HepG2 (cell line): ENCODE results near the gene ATP9A. TPM values are rescaled to one million over a fixed set of nuclear protein-coding genes. Genes with fewer than 3 reads are reported as not detected.

Experiments
- ARNTL ChIP-seq: sonication (generic); formaldehyde crosslinking; IDR thresholded peaks from 2 replicates; pipeline ENCODE4 v1.4.0; 2020; ENCODE audit warnings: mild to moderate bottlenecking, missing genetic modification reagents
- CCAR2 ChIP-seq: fragments of 200-400 bp; formaldehyde crosslinking; optimal IDR thresholded peaks from 2 replicates; pipeline ENCODE3; 2018; ENCODE audit warnings: low read depth, mild to moderate bottlenecking, low read length, moderate library complexity
- DBP ChIP-seq: sonication (generic); formaldehyde crosslinking; IDR thresholded peaks from 2 replicates; pipeline ENCODE4 v1.4.0; 2020; ENCODE audit warnings: missing genetic modification reagents; ENCODE audit errors: not compliant biosample characterization
- DDIT3 ChIP-seq: sonication (generic); formaldehyde crosslinking; IDR thresholded peaks from 2 replicates; pipeline ENCODE4 v1.4.0; 2020; ENCODE audit warnings: mild to moderate bottlenecking, missing genetic modification reagents
- EP300 ChIP-seq, 3 experiments: sonication (generic) in 1 of 3; formaldehyde crosslinking in 1 of 3; IDR thresholded peaks; 2 replicates each; pipeline versions ENCODE4 v1.5.1 to v1.6.1; 2011 to 2020; ENCODE audit warnings: low read depth in 2 of 3, low read length in 2 of 3, borderline replicate concordance in 1 of 3, improper control_type of control experiment in 1 of 3, mild to moderate bottlenecking in 1 of 3, missing genetic modification reagents in 1 of 3, moderate library complexity in 1 of 3
- GATAD2A ChIP-seq: IDR thresholded peaks from 2 replicates; pipeline ENCODE4 v1.6.1; 2016
- HNF4A ChIP-seq: sonication (generic); formaldehyde crosslinking; IDR thresholded peaks from 2 replicates; pipeline ENCODE4 v1.4.0; 2020; ENCODE audit warnings: missing genetic modification reagents
- NBN ChIP-seq: fragments of 450-650 bp; conservative IDR thresholded peaks from 2 replicates; pipeline ENCODE4 v1.6.1; 2017
- PITX1 ChIP-seq: sonication (generic); formaldehyde crosslinking; IDR thresholded peaks from 2 replicates; pipeline ENCODE4 v1.5.1; 2020; ENCODE audit warnings: mild to moderate bottlenecking, missing genetic modification reagents
- PREB ChIP-seq: sonication (generic); formaldehyde crosslinking; IDR thresholded peaks from 2 replicates; pipeline ENCODE4 v1.4.0; 2020; ENCODE audit warnings: missing genetic modification reagents
- TBL1XR1 ChIP-seq: fragments of 150-350 bp; IDR thresholded peaks from 2 replicates; pipeline ENCODE4 v1.6.1; 2014; ENCODE audit warnings: borderline replicate concordance, low read length; ENCODE audit not compliant: partially characterized antibody
- TFDP1 ChIP-seq: IDR thresholded peaks from 2 replicates; pipeline ENCODE4 v1.6.1; 2016; ENCODE audit warnings: missing compliant biosample characterization, missing genetic modification reagents, borderline replicate concordance
- ZBTB44 ChIP-seq: sonication (generic); formaldehyde crosslinking; IDR thresholded peaks from 2 replicates; pipeline ENCODE4 v1.4.0; 2020; ENCODE audit warnings: missing genetic modification reagents
- ZNF225 ChIP-seq: sonication (generic); formaldehyde crosslinking; IDR thresholded peaks from 2 replicates; pipeline ENCODE4 v1.4.0; 2020; ENCODE audit warnings: mild to moderate bottlenecking, missing genetic modification reagents
- ZNF275 ChIP-seq: sonication (generic); formaldehyde crosslinking; IDR thresholded peaks from 2 replicates; pipeline ENCODE4 v1.8.0; 2022; ENCODE audit warnings: missing genetic modification reagents, mild to moderate bottlenecking, inconsistent platforms, borderline replicate concordance
- ZNF446 ChIP-seq: sonication (generic); formaldehyde crosslinking; IDR thresholded peaks from 2 replicates; pipeline ENCODE4 v1.5.0; 2020; ENCODE audit warnings: mild to moderate bottlenecking, missing genetic modification reagents
- ZNF543 ChIP-seq: sonication (generic); formaldehyde crosslinking; IDR thresholded peaks from 2 replicates; pipeline ENCODE4 v1.4.0; 2020; ENCODE audit warnings: mild to moderate bottlenecking, missing genetic modification reagents
- ZNF724P ChIP-seq: sonication (generic); formaldehyde crosslinking; IDR thresholded peaks from 2 replicates; pipeline ENCODE4 v1.8.0; 2022; ENCODE audit warnings: missing genetic modification reagents, borderline replicate concordance
- ZNF772 ChIP-seq: sonication (generic); formaldehyde crosslinking; IDR thresholded peaks from 2 replicates; pipeline ENCODE4 v1.5.0; 2020; ENCODE audit warnings: mild to moderate bottlenecking, missing genetic modification reagents
- polyA plus RNA-seq, 8 experiments: library from polyadenylated mRNA; depleted of rRNA in 3 of 8; stranded (reverse) in 7 of 8; unstranded in 1 of 8; fragments of >200 nt; fragmentation: Illumina TruSeq in 4 of 8; extraction: Trizol in 4 of 8; gene quantifications; 2 replicates each; pipeline versions ENCODE4 v1.2.1 to v1.2.3, GENCODE V29; 2011 to 2016; ENCODE audit warnings: low read depth in 4 of 8, missing spikeins in 1 of 8, mixed read lengths in 1 of 8; ENCODE audit not compliant: insufficient read depth in 1 of 8
- total RNA-seq, 5 experiments: library from RNA; depleted of rRNA; stranded (reverse); fragments of >200 nt; fragmentation: Illumina TruSeq; extraction: Trizol; gene quantifications; 2 replicates each; pipeline ENCODE4 v1.2.3, GENCODE V29; 2016; ENCODE audit warnings: low read depth in 1 of 5
- TF ChIP-seq, protein P1 (sequence below): sonication (generic); formaldehyde crosslinking; IDR thresholded peaks from 2 replicates; pipeline ENCODE4 v1.5.1; 2020; ENCODE audit warnings: missing genetic modification reagents, mild to moderate bottlenecking, borderline replicate concordance

Gene ATP9A
- total and polyA plus RNA-seq, 2 of the 13 experiments (the other 11 are each of a cell fraction or from before 2014, with no cell fraction given) = 11.8 to 18.5 TPM

DNA sequence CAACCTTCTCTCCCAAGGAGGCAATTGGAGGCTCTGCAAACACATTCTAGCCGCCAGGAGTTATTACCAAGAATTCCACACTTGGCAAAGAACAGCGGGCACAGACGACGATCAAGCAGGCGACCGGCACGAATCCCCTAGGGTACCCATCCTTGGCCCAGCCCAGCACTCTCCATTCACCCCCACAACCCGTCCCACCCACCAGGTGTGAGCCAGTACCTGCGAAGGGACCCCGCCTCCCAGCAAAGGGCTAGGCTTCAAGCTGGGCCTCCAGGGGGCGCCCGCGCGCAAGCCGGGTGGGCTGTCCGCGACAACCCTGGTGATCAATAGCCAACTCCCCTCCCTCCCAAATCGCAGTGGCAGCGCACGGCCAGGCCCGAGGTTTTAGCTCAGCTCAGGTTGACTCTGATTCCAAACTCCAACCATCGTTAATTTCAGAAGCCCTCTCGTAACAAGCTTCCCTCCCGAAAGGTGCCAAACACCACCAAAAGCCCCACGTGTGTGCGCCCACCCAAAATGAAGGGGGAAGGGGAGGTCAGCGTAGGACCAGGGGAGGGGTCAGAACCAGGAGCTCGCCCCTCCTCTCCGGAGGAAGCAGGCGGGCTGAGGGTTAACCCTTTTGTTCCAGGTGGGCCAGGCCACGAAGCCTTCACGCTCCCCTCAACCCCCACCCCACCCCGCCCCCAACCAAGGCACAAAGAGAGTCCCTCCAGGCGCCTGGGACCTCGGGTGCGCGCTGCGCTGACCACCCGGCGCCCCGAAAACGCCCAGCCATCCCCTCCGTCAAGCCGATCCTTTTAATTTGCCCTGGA is 32.1 kb upstream of the ATP9A start (continued):
- peak; percentile 97 for TF ChIP-seq ZNF225 (CRISPR knock-in tag)
- peak; percentile 64; the same call in 1 of the 2 replicates for TF ChIP-seq TFDP1 (CRISPR knock-in tag)
- TF ChIP-seq ZNF724P (CRISPR knock-in tag) = no peak
- TF ChIP-seq HNF4A (CRISPR knock-in tag) = peak; percentile 16
- TF ChIP-seq ZBTB44 (CRISPR knock-in tag) = no peak
- TF ChIP-seq ZNF543 (CRISPR knock-in tag) = peak; percentile 12; the same call in 1 of the 2 replicates
- TF ChIP-seq ZNF275 (CRISPR knock-in tag) = no peak
- TF ChIP-seq PREB (CRISPR knock-in tag) = no peak
- no peak for TF ChIP-seq DBP (CRISPR knock-in tag)
- TF ChIP-seq DDIT3 (CRISPR knock-in tag) = no peak
- TF ChIP-seq, protein P1, sequence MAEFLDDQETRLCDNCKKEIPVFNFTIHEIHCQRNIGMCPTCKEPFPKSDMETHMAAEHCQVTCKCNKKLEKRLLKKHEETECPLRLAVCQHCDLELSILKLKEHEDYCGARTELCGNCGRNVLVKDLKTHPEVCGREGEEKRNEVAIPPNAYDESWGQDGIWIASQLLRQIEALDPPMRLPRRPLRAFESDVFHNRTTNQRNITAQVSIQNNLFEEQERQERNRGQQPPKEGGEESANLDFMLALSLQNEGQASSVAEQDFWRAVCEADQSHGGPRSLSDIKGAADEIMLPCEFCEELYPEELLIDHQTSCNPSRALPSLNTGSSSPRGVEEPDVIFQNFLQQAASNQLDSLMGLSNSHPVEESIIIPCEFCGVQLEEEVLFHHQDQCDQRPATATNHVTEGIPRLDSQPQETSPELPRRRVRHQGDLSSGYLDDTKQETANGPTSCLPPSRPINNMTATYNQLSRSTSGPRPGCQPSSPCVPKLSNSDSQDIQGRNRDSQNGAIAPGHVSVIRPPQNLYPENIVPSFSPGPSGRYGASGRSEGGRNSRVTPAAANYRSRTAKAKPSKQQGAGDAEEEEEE (CRISPR knock-in tag) = no peak; the same call in 1 of the 2 replicates
- no peak for TF ChIP-seq EP300 (IDR thresholded peaks at IDR 0.05; ENCODE audit: low read depth in 2 of 2, low read length in 2 of 2)
- TF ChIP-seq EP300 (CRISPR knock-in tag; IDR thresholded peaks at IDR 0.05; ENCODE audit: borderline replicate concordance) = no peak
- TF ChIP-seq CCAR2 = no peak
- peak; percentile 81; the same call in 1 of the 2 replicates for TF ChIP-seq PITX1
- no peak for TF ChIP-seq NBN
- no peak for TF ChIP-seq ZNF772
- no peak for TF ChIP-seq TBL1XR1
- TF ChIP-seq ZNF446 = no peak
- peak; percentile 87 for TF ChIP-seq GATAD2A (CRISPR knock-in tag)
- peak; percentile 75 for TF ChIP-seq ARNTL (CRISPR knock-in tag)
